ENCODE measurements around the gene TUBAL3. TPM values are rescaled to one million over a fixed set of nuclear protein-coding genes. Genes with fewer than 3 reads are reported as not detected.

Gene TUBAL3
- total and polyA plus RNA-seq, 2 of the 4 experiments (the other 2 are of a cell fraction) = not detected

DNA sequence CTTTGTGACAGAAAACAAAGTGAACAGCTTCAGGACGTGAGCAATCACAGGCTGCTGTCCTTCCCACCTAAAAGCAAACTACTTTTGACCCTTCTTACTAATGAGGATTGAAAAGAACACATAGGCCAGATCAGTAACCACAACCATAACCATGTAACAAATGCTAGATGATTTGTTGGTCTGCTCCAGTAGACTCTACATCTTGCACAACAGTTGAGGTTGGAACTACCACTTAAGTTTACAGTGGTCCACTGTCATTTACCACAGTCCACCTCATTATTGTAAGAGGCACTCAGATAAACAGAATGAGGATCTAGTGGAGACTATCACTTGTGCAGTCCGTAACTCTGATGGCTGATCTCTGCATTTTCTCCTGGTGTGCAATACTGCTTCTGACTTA, 35.6 kb upstream of the TUBAL3 start:
- Histone ChIP-seq H3K27ac (ENCODE audit: insufficient read depth, low read length) (no peak overlapping the region), H2BK120ac (ENCODE audit: low read depth, low read length) (no peak overlapping the region), H3K56ac (ENCODE audit: extremely low read depth, insufficient read depth, low read length) (no peak overlapping the region), H3K4me2 (ENCODE audit: low read depth, low read length) (no peak overlapping the region), H4K20me1 (ENCODE audit: insufficient read depth, low read length) (no peaks in the 10 kb centered on the region), H3K79me1 (ENCODE audit: low read depth in 1 of 2, low read length in 2 of 2) (peaks cover 16 to 24% of the 10 kb centered on the region in 2 experiments), H2BK20ac (ENCODE audit: low read depth, low read length) (no peak overlapping the region), H3K18ac (ENCODE audit: low read depth, low read length) (no peak overlapping the region), H2BK5ac (ENCODE audit: low read depth, low read length, poor library complexity, severe bottlenecking) (no peak overlapping the region), H3K9ac (ENCODE audit: low read depth, low read length) (no peak overlapping the region), H3K14ac (replicated peaks; ENCODE audit: low read depth, low read length) (no peak overlapping the region), H2BK15ac (ENCODE audit: low read depth, low read length) (no peak overlapping the region), H4K5ac (ENCODE audit: low read depth, low read length) (no peak overlapping the region), H3K4ac (ENCODE audit: low read depth, low read length) (no peak overlapping the region), H4K91ac (ENCODE audit: insufficient read depth, low read depth, low read length) (no peak overlapping the region), H3K27me3 (ENCODE audit: control insufficient read depth, insufficient read depth, low read length) (no peaks in the 10 kb centered on the region), H2AK5ac (ENCODE audit: low read depth, low read length) (no peak overlapping the region), H2AFZ (replicated peaks; ENCODE audit: low read length, poor library complexity) (no peak overlapping the region), H3K4me1 (ENCODE audit: control insufficient read depth, insufficient read depth, low read length) (no peaks in the 10 kb centered on the region), H3K9me3 (ENCODE audit: control insufficient read depth, insufficient read depth, low read length) (no peaks in the 10 kb centered on the region), H4K8ac (ENCODE audit: low read depth in 2 of 2, low read length in 2 of 2) (no peak overlapping the region), H3K4me3 (ENCODE audit: insufficient read depth, low read depth, low read length) (no peak overlapping the region), H2AK9ac (replicated peaks; ENCODE audit: low read depth, low read length, poor library complexity) (no peak overlapping the region), H3K36me3 (ENCODE audit: control insufficient read depth, insufficient read depth, low read length) (no peaks in the 10 kb centered on the region), H3K9me1 (ENCODE audit: insufficient read depth, low read length) (no peaks in the 10 kb centered on the region), H3K23ac (ENCODE audit: low read depth, low read length) (no peak overlapping the region)
- in situ Hi-C loops (cut with MboI; ENCODE audit: low sequenced_read_pairs) (loop anchor here (5.0 kb wide), 1 partner anchor 182 kb away; no protein-coding TSS in a partner anchor), intact Hi-C loops (cut with micrococcal nuclease) (loop anchor here (5.0 kb wide), 1 partner anchor 432 kb away; no protein-coding TSS in a partner anchor), dilution Hi-C loops (cut with HindIII; ENCODE audit: low sequenced_read_pairs, unreplicated experiment) (no loop called here)
- BruUV-seq (replicated peaks) = no TSS peak
- WGBS, 2 experiments (ENCODE audit: extremely low coverage in 2 of 2, insufficient read length in 1 of 2) = no CpG with 5 or more reads among the region's 2 CpGs
- DNase-seq (no peak), ATAC-seq (ENCODE audit: low read depth) (no peak)
- ChIA-PET CTCF (interaction anchor here (5.7 kb wide), 1 partner anchor 182 kb away, joined by 48 read pairs; no protein-coding TSS in a partner anchor), POLR2A (ENCODE audit: unreplicated experiment) (no interaction called here)
- TF ChIP-seq, protein P1, sequence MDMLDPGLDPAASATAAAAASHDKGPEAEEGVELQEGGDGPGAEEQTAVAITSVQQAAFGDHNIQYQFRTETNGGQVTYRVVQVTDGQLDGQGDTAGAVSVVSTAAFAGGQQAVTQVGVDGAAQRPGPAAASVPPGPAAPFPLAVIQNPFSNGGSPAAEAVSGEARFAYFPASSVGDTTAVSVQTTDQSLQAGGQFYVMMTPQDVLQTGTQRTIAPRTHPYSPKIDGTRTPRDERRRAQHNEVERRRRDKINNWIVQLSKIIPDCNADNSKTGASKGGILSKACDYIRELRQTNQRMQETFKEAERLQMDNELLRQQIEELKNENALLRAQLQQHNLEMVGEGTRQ (IDR thresholded peaks at IDR 0.05; ENCODE audit: low read depth, low read length) = no peak
- no peak for TF ChIP-seq NFE2L2 (IDR thresholded peaks at IDR 0.05; ENCODE audit: low read depth, low read length)
- TF ChIP-seq CEBPB (IDR thresholded peaks at IDR 0.05; ENCODE audit: low read depth, low read length) = peak; percentile 48
